Liver (tissue), 3 donors: ENCODE measurements around the gene PLB1.

ENCODE experiments used
- EGR1 ChIP-seq, 2 donors: IDR thresholded peaks; 2 replicates each; pipeline ENCODE4 v1.6.1; 2016 to 2018; ENCODE audit warnings: antibody characterized with exemption in 2 of 2, low read depth in 2 of 2
- HNF4A ChIP-seq, 2 donors: conservative IDR thresholded peaks; 2 replicates each; pipeline ENCODE4 v1.6.1; 2016; ENCODE audit warnings: antibody characterized with exemption in 2 of 2, mild to moderate bottlenecking in 2 of 2
- JUND ChIP-seq, 2 donors: IDR thresholded peaks; 2 replicates each; pipeline ENCODE4 v1.6.1; 2016; ENCODE audit warnings: antibody characterized with exemption in 2 of 2
- NR2F2 ChIP-seq: IDR thresholded peaks from 2 replicates; pipeline ENCODE4 v1.6.1; 2016; ENCODE audit warnings: antibody characterized with exemption
- RAD21 ChIP-seq, 2 donors: IDR thresholded peaks; 2 replicates each; pipeline ENCODE4 v1.6.1; 2016; ENCODE audit warnings: antibody characterized with exemption in 2 of 2, mild to moderate bottlenecking in 2 of 2
- SP1 ChIP-seq: IDR thresholded peaks from 2 replicates; pipeline ENCODE4 v1.6.1; 2018; ENCODE audit warnings: antibody characterized with exemption, mild to moderate bottlenecking
- TAF1 ChIP-seq: conservative IDR thresholded peaks from 2 replicates; pipeline ENCODE4 v1.6.1; 2016; ENCODE audit warnings: antibody characterized with exemption, mild to moderate bottlenecking
- TF ChIP-seq, protein P1 (sequence below): fragments of 150-350 bp; IDR thresholded peaks from 2 replicates; pipeline ENCODE4 v1.5.1; 2017; ENCODE audit warnings: improper control_type of control experiment, low read depth, low read length; ENCODE audit not compliant: missing input control
- TF ChIP-seq, protein P2 (sequence below): IDR thresholded peaks from 2 replicates; pipeline ENCODE4 v1.6.1; 2016; ENCODE audit warnings: antibody characterized with exemption
- TF ChIP-seq, protein P3 (sequence below): IDR thresholded peaks from 2 replicates; pipeline ENCODE4 v1.6.1; 2016; ENCODE audit warnings: antibody characterized with exemption
- donor health status: healthy.
- donor health status: healthy.

DNA sequence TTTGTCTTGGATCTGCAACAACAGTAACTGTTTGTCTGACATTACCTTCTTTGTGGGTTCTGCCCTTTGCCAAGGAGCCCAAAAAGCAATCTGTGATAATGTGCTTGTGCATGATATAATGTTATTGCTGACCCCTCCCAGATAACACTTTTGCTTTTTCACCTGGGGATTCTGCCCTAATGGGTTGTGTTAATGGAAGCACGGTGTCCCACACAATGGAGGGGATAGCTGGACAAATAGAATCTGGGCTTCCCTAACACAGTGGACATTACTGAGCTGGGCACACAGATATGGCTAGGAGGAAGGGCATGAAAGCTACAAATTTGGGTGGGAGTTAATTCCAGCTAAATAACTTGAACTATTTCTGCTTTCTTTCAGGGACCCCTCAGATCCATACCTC lies 20.6 kb downstream of the PLB1 start:
- TF ChIP-seq TAF1: no peak
- TF ChIP-seq, protein P1, sequence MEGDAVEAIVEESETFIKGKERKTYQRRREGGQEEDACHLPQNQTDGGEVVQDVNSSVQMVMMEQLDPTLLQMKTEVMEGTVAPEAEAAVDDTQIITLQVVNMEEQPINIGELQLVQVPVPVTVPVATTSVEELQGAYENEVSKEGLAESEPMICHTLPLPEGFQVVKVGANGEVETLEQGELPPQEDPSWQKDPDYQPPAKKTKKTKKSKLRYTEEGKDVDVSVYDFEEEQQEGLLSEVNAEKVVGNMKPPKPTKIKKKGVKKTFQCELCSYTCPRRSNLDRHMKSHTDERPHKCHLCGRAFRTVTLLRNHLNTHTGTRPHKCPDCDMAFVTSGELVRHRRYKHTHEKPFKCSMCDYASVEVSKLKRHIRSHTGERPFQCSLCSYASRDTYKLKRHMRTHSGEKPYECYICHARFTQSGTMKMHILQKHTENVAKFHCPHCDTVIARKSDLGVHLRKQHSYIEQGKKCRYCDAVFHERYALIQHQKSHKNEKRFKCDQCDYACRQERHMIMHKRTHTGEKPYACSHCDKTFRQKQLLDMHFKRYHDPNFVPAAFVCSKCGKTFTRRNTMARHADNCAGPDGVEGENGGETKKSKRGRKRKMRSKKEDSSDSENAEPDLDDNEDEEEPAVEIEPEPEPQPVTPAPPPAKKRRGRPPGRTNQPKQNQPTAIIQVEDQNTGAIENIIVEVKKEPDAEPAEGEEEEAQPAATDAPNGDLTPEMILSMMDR: no peak
- no peak for TF ChIP-seq RAD21 (IDR thresholded peaks at IDR 0.05)
- TF ChIP-seq, protein P2, sequence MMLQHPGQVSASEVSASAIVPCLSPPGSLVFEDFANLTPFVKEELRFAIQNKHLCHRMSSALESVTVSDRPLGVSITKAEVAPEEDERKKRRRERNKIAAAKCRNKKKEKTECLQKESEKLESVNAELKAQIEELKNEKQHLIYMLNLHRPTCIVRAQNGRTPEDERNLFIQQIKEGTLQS: no peak
- TF ChIP-seq SP1: no peak
- TF ChIP-seq JUND (IDR thresholded peaks at IDR 0.05): no peak
- TF ChIP-seq, protein P3, sequence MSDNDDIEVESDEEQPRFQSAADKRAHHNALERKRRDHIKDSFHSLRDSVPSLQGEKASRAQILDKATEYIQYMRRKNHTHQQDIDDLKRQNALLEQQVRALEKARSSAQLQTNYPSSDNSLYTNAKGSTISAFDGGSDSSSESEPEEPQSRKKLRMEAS: no peak
- no peak for TF ChIP-seq HNF4A (conservative IDR thresholded peaks at IDR 0.05)
- no peak for TF ChIP-seq NR2F2
- TF ChIP-seq EGR1 (IDR thresholded peaks at IDR 0.05; ENCODE audit: low read depth in 2 of 2): no peak
